Measurements from ENCODE around the gene WNK1.

DNA sequence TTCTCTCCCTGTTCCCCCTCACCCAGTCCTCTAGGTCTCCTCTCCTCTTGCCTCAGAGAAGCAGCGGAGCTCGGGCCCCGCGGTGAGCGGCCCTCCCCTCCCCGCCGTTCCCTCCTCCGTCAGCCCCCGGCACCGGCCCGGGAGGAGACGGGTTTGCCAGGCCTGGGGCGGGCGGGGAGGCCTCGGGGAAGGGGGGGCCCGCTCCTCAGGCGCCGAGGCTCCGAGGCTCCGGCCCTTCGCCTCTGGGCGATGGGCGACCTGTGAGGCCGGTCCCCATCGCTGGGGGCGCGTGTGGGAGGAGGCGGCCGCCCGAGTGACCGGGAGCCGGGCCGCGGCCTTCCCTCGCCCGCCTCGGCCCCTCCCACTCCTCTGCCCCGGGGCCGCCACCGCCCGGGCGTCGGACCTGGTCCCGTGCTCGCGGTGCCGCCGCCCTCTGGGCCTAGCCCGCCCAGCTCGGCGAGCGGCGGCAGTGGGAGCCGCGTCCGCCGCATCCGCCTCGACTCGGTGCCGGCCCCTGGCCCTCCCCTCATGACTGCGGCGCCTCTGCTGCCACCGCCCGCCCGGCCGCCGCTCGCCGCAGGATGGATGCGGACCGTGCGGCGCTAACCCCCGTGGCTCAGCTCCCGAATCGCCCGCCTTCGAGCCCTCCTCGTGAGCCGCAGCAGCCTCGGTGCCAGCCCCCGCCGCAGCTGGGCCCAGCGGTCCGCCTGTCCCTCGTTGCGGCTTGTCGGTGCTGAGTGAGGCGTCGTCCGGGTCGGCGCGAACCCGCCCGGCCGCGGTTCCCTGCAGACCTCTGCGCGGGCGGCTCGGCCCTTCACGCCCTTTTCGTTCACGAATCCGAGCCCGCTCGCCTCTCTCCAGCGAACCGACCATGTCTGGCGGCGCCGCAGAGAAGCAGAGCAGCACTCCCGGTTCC lies 574 bp downstream of the WNK1 start:
- TF ChIP-seq EZH2phosphoT487 (IDR thresholded peaks at IDR 0.05; ENCODE audit: insufficient read depth, low read depth): no peak
- no peak for TF ChIP-seq EZH2 (IDR thresholded peaks at IDR 0.05; ENCODE audit: insufficient read depth, poor library complexity, severe bottlenecking)
